HG02798 (cell line): ENCODE results near the gene GMPR.
"Not testable (repeated sequence)": the region's sequence is repeated elsewhere in the genome, so short reads cannot be mapped to it uniquely, and the experiment has no call there.

ENCODE experiments used
- ATAC-seq: cut with Tn5 transposase; IDR thresholded peaks from one replicate; pipeline ENCODE4 v1.9.1; 2021; ENCODE audit warnings: mild to moderate bottlenecking; ENCODE audit not compliant: unreplicated experiment, poor library complexity

The GMPR gene

GRCh38 chr6:16224409-16224808, 14.0 kb upstream of the GMPR start:
- no peak for ATAC-seq

- not testable (repeated sequence) for ATAC-seq
These were observed 13.2 kb upstream of the GMPR start for GRCh38 chr6:16225062-16225731.

GRCh38 chr6:16226117-16227047, 12.0 kb upstream of the GMPR start:
- not testable (repeated sequence) for ATAC-seq

- no peak for ATAC-seq
These were observed 11.3 kb upstream of the GMPR start for GRCh38 chr6:16227048-16227562.

GRCh38 chr6:16227605-16228004, 10.8 kb upstream of the GMPR start:
- ATAC-seq: no peak

GRCh38 chr6:16228043-16228442, 10.3 kb upstream of the GMPR start:
- no peak for ATAC-seq

GRCh38 chr6:16228709-16229665, 9.4 kb upstream of the GMPR start:
- ATAC-seq: no peak

GRCh38 chr6:16229700-16230099, 8.7 kb upstream of the GMPR start:
- no peak for ATAC-seq

GRCh38 chr6:16230953-16231352, 7.4 kb upstream of the GMPR start:
- ATAC-seq: no peak

GRCh38 chr6:16232086-16232485, 6.3 kb upstream of the GMPR start:
- no peak for ATAC-seq

- ATAC-seq: no peak
These were observed 2.3 kb upstream of the GMPR start for GRCh38 chr6:16236009-16236501.

GRCh38 chr6:16236631-16237199, 1.7 kb upstream of the GMPR start:
- peak; percentile 40 for ATAC-seq

- ATAC-seq: no peak
These were observed 1.1 kb upstream of the GMPR start for GRCh38 chr6:16237242-16237641.

- no peak for ATAC-seq
These were observed 793 bp downstream of the GMPR start for GRCh38 chr6:16238963-16239797.

- no peak for ATAC-seq
These were observed 1.4 kb downstream of the GMPR start for GRCh38 chr6:16239798-16240123.

- no peak for ATAC-seq
These were observed 2.4 kb downstream of the GMPR start for GRCh38 chr6:16240589-16241320.

GRCh38 chr6:16241321-16241689, 2.9 kb downstream of the GMPR start:
- no peak for ATAC-seq

GRCh38 chr6:16243055-16243454, 4.7 kb downstream of the GMPR start:
- ATAC-seq: no peak
